KMS-11 (cell line): ENCODE measurements around the gene GPR35.
A peak's percentile ranks its signal among the peaks of the same experiment; 100 is the strongest.

ENCODE experiments used
- H2AFZ ChIP-seq: fragments of 200-600 bp; sonication (generic); 2 replicates; pipeline ENCODE4 v1.6.1; 2016; ENCODE audit warnings: antibody characterized with exemption, mixed run types, low read depth
- H3K27ac ChIP-seq: fragments of 200-600 bp; sonication (generic); 2 replicates; pipeline ENCODE4 v1.6.1; 2016; ENCODE audit warnings: mild to moderate bottlenecking, mixed run types
- H3K27me3 ChIP-seq: fragments of 200-600 bp; sonication (generic); 2 replicates; pipeline ENCODE4 v1.6.1; 2017; ENCODE audit warnings: mild to moderate bottlenecking, low read depth, mixed run types, moderate library complexity; ENCODE audit not compliant: insufficient read depth
- H3K36me3 ChIP-seq: fragments of 200-600 bp; sonication (generic); 2 replicates; pipeline ENCODE4 v1.6.1; 2017; ENCODE audit warnings: mild to moderate bottlenecking, mixed run types; ENCODE audit not compliant: insufficient read depth
- H3K4me1 ChIP-seq: fragments of 200-600 bp; sonication (generic); 2 replicates; pipeline ENCODE4 v1.6.1; 2016; ENCODE audit warnings: mild to moderate bottlenecking, low read depth, mixed run types; ENCODE audit not compliant: poor library complexity, severe bottlenecking
- H3K4me2 ChIP-seq: fragments of 200-600 bp; sonication (generic); 2 replicates; pipeline ENCODE4 v1.7.0; 2016; ENCODE audit warnings: mild to moderate bottlenecking, mixed run types
- H3K4me3 ChIP-seq: fragments of 200-600 bp; sonication (generic); IDR thresholded peaks from 2 replicates; pipeline ENCODE4 v1.6.1; 2017; ENCODE audit warnings: low read depth, low read length, mixed read lengths; ENCODE audit not compliant: insufficient read depth
- H3K79me2 ChIP-seq: fragments of 200-600 bp; sonication (generic); 2 replicates; pipeline ENCODE4 v1.6.1; 2016; ENCODE audit warnings: low read depth, mixed run types; ENCODE audit not compliant: insufficient read depth
- H3K9ac ChIP-seq: fragments of 200-600 bp; sonication (generic); 2 replicates; pipeline ENCODE4 v1.6.1; 2016; ENCODE audit warnings: mild to moderate bottlenecking, mixed run types
- H4K20me1 ChIP-seq: fragments of 200-600 bp; sonication (generic); 2 replicates; pipeline ENCODE4 v1.6.1; 2016; ENCODE audit warnings: mild to moderate bottlenecking, mixed run types; ENCODE audit not compliant: insufficient read depth
- TF ChIP-seq, protein P1 (sequence below): fragments of 200-600 bp; sonication (generic); conservative IDR thresholded peaks from 2 replicates; pipeline ENCODE4 v1.6.1; 2017; ENCODE audit warnings: low read depth, mild to moderate bottlenecking, antibody characterized with exemption, low read length, moderate library complexity, mixed read lengths

The GPR35 gene

DNA sequence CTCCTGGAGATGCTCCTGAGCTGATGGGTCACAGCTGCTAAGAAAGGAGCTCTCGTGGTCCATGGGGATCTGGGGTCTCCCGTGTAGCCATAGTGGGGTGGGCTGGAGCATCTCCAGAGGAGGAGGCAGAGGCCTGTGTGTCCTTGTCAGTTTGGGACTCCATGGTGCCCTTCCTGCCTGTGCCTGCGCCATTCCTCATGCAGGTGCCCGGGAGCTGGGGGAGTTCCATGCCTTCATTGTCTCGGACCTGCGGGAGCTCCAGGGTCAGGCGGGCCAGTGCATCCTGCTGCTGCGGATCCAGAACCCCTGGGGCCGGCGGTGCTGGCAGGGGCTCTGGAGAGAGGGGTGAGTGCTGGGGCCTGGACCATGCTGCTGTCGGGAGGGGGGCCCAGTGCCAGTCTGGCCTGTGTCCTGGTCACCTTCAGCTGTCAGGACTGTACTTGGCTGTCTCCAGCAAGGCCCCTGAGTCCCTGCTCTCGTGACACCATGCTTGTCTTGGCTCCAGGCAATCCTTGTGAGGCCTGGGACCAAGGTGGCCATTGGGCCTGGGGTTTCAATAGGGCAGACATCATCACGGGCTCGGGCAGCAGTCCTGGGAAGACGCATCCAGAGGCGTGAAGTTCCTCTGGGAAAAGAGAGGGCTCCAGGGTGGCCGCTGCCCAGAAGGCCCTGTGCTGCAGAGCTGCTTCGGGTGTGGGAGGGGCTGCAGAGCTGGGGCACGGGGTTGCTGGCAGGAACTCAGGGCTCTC is 31.4 kb upstream of the GPR35 start:
- Histone ChIP-seq H3K27ac (no peak overlapping the region), H3K36me3 (no peaks in the 10 kb centered on the region), H3K4me1 (no peaks in the 10 kb centered on the region), H4K20me1 (no peaks in the 10 kb centered on the region), H3K27me3 (no peaks in the 10 kb centered on the region), H3K4me2 (no peak overlapping the region), H3K4me3 (no peak overlapping the region), H2AFZ (no peak overlapping the region), H3K79me2 (peaks cover 13% of the 10 kb centered on the region; the same call in 1 of the 2 replicates), H3K9ac (no peak overlapping the region)
- TF ChIP-seq, protein P1, sequence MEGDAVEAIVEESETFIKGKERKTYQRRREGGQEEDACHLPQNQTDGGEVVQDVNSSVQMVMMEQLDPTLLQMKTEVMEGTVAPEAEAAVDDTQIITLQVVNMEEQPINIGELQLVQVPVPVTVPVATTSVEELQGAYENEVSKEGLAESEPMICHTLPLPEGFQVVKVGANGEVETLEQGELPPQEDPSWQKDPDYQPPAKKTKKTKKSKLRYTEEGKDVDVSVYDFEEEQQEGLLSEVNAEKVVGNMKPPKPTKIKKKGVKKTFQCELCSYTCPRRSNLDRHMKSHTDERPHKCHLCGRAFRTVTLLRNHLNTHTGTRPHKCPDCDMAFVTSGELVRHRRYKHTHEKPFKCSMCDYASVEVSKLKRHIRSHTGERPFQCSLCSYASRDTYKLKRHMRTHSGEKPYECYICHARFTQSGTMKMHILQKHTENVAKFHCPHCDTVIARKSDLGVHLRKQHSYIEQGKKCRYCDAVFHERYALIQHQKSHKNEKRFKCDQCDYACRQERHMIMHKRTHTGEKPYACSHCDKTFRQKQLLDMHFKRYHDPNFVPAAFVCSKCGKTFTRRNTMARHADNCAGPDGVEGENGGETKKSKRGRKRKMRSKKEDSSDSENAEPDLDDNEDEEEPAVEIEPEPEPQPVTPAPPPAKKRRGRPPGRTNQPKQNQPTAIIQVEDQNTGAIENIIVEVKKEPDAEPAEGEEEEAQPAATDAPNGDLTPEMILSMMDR: no peak

DNA sequence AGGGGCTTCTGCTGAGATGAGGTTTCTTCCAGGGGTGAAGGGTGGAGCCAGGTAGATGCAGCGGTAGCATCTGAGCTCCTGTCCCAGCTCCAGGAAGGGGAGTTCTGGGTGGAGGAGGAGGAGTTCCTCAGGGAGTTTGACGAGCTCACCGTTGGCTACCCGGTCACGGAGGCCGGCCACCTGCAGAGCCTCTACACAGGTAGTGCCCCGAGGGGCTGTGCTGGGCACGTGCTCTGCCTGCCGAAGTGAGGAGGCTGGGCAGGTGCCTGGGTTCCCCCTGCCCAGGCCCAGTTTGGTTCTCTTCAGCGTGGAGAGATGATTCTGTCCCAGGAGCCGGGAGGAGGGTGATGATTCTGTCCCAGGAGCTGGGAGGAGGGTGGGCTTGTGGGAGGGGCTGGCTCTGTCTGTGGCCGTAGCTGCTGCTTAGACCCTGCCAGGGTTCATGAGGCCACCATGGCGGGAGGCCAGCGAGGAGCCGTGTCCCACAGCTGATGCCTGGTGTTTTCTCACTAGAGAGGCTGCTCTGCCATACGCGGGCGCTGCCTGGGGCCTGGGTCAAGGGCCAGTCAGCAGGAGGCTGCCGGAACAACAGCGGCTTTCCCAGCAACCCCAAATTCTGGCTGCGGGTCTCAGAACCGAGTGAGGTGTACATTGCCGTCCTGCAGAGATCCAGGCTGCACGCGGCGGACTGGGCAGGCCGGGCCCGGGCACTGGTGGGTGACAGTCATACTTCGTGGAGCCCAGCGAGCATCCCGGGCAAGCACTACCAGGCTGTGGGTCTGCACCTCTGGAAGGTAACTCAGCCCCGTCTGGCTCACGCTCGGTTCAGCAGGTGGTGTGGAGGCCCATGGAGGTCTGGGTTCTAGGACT is 30.5 kb upstream of the GPR35 start:
- no peak overlapping the region for H3K9ac ChIP-seq

DNA sequence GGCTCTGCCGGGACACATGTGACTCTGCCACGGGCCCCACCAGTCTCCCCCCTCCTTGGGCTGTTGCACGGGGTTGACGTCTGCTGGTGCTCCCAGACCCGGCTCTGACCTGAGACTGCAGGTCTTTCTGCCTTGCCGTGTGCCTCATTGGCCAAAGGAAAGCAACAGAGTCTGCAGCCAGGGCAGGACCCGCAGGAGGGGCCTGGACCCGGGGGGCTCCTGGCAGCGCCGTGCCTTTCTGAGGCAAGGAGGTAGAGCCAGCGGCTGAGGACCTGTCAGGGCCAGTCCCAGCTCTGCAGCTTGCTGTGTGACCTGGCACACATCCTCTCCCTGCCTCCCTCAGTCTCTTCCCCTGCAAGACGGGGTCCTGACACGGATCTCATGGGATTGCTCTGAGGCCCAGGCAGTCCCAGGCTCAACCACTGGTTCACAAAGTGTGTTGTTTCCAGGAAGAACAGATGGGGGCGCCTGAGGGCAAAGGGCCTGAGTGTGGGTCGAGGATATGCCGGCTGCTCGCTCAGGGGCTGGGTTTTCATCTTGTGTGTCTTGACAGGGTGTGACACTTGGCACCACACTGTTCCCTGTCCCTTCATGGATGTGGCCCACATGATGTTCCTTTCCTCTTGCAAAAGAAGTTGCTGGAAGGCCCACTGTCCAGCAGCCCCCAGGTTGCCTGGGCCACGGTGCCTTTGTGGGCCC is 29.8 kb upstream of the GPR35 start:
- H3K4me1 ChIP-seq: no peaks in the 10 kb centered on the region

More for the DNA sequence above, 30.5 kb upstream of the GPR35 start:
- Histone ChIP-seq H2AFZ (no peak overlapping the region), H3K4me3 (no peak overlapping the region), H3K27ac (no peak overlapping the region), H3K4me1 (no peaks in the 10 kb centered on the region), H3K79me2 (peaks cover 5% of the 10 kb centered on the region; the same call in 1 of the 2 replicates), H3K27me3 (no peaks in the 10 kb centered on the region), H3K36me3 (no peaks in the 10 kb centered on the region), H3K4me2 (no peak overlapping the region), H4K20me1 (no peaks in the 10 kb centered on the region)
- TF ChIP-seq, protein P1: no peak

DNA sequence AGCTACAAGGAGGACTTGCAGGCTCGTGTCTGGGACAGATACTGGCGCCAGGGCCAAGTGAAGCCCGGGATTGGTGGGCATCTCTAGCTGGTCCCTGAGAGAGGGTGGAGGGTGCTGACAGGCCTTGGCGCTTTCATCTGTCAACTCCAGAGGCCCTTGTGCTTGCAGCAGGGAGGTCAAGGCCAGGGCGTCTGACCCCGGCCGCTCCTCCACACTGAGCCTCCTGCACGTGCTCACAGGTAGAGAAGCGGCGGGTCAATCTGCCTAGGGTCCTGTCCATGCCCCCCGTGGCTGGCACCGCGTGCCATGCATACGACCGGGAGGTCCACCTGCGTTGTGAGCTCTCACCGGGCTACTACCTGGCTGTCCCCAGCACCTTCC is 29.2 kb upstream of the GPR35 start:
- Histone ChIP-seq H3K4me2 (no peak overlapping the region), H4K20me1 (no peaks in the 10 kb centered on the region), H2AFZ (no peak overlapping the region), H3K4me1 (no peaks in the 10 kb centered on the region), H3K27ac (no peak overlapping the region), H3K4me3 (no peak overlapping the region), H3K9ac (no peak overlapping the region), H3K27me3 (no peaks in the 10 kb centered on the region), H3K79me2 (no peaks in the 10 kb centered on the region), H3K36me3 (no peaks in the 10 kb centered on the region)
- TF ChIP-seq, protein P1: no peak

More for the DNA sequence above, 29.8 kb upstream of the GPR35 start:
- H4K20me1 ChIP-seq: no peaks in the 10 kb centered on the region
- H3K4me3 ChIP-seq: no peak overlapping the region
- H2AFZ ChIP-seq: no peak overlapping the region
- TF ChIP-seq, protein P1: 0 out of 2 replicates have a peak, but pooled peaks have one; percentile 30
- no peaks in the 10 kb centered on the region for H3K27me3 ChIP-seq
- H3K4me2 ChIP-seq: no peak overlapping the region
- H3K9ac ChIP-seq: no peak overlapping the region
- H3K79me2 ChIP-seq: no peaks in the 10 kb centered on the region
- no peak overlapping the region for H3K27ac ChIP-seq
- H3K36me3 ChIP-seq: no peaks in the 10 kb centered on the region
